Tracheal epithelial cell (primary cell): ENCODE data around the gene CCR8. TPM values are rescaled to one million over a fixed set of nuclear protein-coding genes. Genes with fewer than 3 reads are reported as not detected.

Source experiments
- total RNA-seq: library from RNA; depleted of rRNA; stranded (reverse); fragments of >200 nt; gene quantifications from 2 replicates; pipeline ENCODE4 v1.2.1, GENCODE V29; 2014

Gene CCR8
- not detected in 2 replicates for total RNA-seq

DNA sequence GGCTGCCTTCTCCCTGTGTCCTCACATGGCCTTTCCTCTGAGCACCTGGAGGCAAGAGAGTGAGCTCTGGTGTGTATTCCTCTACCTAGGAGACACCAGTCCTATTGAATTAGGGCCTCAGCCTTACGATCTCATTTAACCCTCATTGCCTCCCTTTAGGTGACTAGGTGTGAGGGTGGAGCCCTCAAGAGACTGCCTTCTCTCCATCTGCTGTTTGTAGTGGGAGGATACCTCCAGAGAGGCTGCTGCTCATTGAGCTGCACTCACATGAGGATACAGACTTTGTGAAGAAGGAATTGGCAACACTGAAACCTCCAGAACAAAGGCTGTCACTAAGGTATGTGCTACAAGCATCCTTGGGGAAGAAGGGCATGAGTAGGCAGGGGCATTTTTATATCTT lies at the start of gene CCR8:
TSS of gene CCR8 (plus strand) at position 217 of the 400 bp plus-strand sequence. CDS start 2,623 bp downstream, outside the sequence.

GRCh38 chr3:39279745-39280517 lies 49.6 kb upstream of the CCR8 start, which contains the start of gene CX3CR1:
TSS of gene CX3CR1 (minus strand) at chr3:39280036. CDS start at chr3:39266509, 13,527 bp downstream.

Other genes with a start within 250 kb of the CCR8 start
- 27.7 and 32.6 TPM in 2 replicates for gene GORASP1, start 222.1 kb upstream of the CCR8 start, total RNA-seq
- gene TTC21A, start 222.0 kb upstream of the CCR8 start, total RNA-seq: 2.7 and 5.5 TPM in 2 replicates
- 4.9 and 14.2 TPM in 2 replicates for gene CSRNP1, start 176.1 kb upstream of the CCR8 start, total RNA-seq
- under 0.01 TPM in 1 of 2 replicates, not detected in the other for gene XIRP1, start 137.1 kb upstream of the CCR8 start, total RNA-seq
- gene CX3CR1, start 49.7 kb upstream of the CCR8 start, total RNA-seq: under 0.01 TPM in 1 of 2 replicates, not detected in the other
- gene SLC25A38, start 53.7 kb downstream of the CCR8 start, total RNA-seq: 16.9 and 19.2 TPM in 2 replicates
- 2,284 and 3,404 TPM in 2 replicates for gene RPSA, start 77.0 kb downstream of the CCR8 start, total RNA-seq
- not detected in 2 replicates for gene MOBP, start 138.0 kb downstream of the CCR8 start, total RNA-seq